Caki2 (cell line): ENCODE data around the gene B3GAT1. TPM values are rescaled to one million over a fixed set of nuclear protein-coding genes. Genes with fewer than 3 reads are reported as not detected.
"Not testable (repeated sequence)": the region's sequence is repeated elsewhere in the genome, so short reads cannot be mapped to it uniquely, and the experiment has no call there.

Source experiments
- DNase-seq: peaks from one replicate; pipeline ENCODE4 v3.0.0-alpha.2; 2015; ENCODE audit warnings: low read depth
- in situ Hi-C: cut with HindIII; loops from 2 replicates; pipeline ENCODE4 v1.10.0; 2016; ENCODE audit warnings: low sequenced_read_pairs, low pct_unique_long_range_greater_than_20kb, mixed read lengths
- total RNA-seq: library from RNA; depleted of rRNA; stranded (reverse); fragments of >200 nt; shearing (Covaris generic); gene quantifications from 2 replicates; pipeline ENCODE4 v1.2.3, GENCODE V29; 2014; ENCODE audit warnings: low replicate concordance

Gene B3GAT1
- total RNA-seq, 1 experiment from 2014 or later, result not detected

DNA sequence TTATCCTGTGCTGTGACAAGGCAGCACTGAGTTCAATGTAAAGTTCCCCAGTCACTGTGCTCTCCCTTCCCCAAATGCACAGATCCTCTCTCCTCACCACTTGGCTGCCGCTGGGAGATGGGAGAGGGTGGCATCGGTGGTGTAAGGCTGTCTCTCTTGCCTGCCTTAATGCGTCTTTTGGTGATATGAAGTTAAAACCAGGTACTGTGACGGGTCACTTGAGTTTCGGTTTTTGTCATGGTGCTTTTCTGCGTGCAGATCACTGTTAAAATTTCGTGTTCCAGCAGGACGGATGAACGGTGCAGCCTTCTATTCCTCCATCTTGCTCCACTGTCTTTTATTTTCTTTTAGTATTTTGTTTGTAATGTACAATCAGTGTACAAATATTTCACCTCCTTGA is 61.7 kb downstream of the B3GAT1 start:
- DNase-seq, result no peak
- in situ Hi-C loops, result no loop called here

DNA sequence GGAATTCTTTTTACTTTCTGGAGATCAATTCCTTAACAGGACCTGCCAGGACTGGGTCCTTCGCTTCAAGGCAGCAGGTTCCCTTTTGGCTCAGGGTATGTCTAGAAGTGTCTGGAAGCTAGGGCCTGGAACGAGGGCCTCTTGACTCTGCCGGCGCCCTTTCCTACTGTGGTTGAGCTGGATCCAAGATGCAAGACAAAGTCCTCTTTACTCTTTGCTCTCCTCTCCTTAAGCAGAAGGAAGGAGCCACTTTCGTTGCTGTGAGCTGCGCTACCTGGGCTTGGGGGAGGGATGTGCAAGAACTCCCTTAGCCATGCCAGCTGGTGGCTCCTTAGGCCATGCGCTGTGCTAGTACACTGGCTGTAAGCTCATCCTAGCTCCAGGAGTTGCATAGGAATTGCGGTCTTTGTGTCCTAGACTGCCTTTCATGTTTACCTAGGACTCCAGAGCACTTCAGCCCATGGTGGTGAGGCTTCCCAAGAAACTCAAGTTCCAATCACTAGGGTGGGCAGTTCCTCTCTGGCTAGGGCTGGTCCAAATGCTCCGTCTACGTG is 62.2 kb downstream of the B3GAT1 start:
- in situ Hi-C loops, result no loop called here
- DNase-seq, result no peak

DNA sequence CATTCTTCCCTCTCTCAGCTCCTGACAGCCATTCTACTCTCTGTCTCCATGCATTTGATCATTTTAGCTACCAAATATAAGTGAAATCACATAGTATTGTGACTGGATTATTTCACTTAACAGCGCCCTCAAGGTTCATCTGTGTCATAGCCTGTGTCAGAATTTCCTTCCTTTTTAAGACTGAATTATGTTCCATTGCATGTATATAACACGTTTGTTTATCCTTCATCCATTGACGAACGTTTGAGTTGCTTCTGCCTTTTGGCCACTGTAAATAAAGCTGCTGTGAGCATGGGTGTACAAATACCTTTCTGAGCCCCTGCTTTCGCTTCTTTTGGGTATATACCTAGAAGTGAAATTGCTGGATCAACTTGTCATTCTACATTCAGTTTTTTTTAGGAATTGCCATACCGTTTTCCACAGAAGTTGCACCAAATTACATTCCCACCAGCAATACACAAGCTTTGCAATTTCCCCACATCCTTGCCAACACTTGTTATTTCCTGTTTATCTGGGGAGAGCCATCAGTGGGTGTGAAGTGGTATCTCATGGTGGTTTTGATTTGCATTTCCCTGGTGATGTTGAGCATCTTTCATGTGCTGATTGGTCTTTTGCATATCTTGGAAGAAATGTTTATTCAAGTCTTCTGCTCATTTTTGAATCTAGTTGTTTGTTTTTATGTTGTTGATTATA is 62.8 kb downstream of the B3GAT1 start:
- DNase-seq, result no peak
- in situ Hi-C loops, result no loop called here

DNA sequence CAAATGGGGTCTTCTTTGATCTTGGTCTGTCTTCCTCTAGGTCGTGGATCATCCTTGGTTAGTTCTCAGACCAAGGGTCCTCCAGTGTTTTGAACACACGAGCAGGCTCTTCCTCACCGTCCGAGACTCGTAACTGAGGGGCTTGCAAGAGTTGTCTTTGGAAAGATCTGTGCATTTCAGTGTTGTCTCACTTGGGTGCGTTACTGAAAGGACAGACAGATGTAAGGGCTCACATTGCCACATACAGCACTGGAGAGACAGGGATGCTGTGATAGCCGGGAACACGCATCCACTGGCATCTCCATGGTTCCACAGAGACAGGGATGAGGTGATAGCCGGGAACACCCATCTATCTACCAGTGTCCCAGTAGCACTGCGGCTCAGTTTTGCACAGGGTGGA is 64.6 kb downstream of the B3GAT1 start:
- DNase-seq, result no peak
- in situ Hi-C loops, result no loop called here

DNA sequence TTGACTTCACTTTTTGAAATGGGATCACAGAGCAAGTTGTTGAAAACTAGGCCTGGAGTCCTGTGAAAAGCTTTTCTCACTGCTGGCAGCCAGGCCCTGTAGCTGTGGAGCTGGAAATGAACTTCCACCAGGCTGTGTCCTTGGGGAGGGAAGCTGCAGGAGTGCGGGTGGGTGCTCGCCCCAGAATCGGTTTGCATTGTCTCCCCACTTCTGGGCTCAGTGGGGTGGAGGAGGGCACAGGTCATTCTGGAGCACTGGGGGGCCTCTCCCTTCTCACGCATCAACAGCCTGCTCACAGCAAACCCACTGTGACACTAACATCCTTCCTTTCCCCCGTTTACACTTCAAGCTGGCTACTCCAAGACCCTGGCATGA is 65.1 kb downstream of the B3GAT1 start:
- in situ Hi-C loops, result no loop called here
- no peak for DNase-seq

DNA sequence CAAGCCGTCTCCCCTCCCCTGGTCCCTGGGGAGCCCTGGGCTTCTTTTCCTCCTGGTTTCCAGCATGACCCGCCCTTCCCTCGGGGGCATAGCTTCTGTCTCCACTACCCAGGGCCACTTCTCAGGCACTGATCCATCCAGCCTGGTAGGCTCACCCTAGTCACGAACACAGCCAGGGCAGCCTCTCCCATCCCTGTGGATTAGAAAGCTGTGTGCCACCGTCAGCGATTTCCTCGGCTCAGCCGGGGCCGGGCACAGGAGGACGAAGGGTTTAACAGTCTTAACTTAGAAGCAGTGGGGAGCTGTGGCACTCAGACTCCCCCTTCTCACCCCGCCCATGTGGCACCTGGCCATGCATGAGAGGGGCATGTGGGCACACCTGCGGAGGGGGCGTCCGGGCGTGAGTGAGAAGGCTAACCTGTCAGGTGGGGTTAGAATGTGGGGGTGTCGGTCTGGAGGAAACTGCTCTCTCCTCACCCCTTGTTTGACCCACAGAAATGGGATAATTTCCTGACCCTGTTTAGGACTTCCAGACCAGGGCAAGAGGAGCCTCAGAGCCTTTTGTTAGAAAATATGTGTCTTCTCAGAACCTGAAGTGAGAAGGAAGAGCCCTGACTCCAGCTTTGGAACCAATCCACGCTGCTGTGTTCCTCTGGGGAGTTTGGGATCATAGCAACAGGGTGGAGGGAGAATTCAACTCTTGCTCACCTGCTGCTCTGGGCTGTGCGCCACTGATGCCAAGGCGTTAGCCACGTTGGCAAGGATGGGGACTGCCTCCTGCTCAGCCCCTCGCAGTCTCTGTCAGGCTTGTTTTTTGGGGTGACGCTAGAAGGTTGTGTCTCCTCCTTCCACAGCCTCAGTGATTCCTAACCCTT is 65.7 kb downstream of the B3GAT1 start:
- in situ Hi-C loops, result no loop called here
- DNase-seq, result no peak

DNA sequence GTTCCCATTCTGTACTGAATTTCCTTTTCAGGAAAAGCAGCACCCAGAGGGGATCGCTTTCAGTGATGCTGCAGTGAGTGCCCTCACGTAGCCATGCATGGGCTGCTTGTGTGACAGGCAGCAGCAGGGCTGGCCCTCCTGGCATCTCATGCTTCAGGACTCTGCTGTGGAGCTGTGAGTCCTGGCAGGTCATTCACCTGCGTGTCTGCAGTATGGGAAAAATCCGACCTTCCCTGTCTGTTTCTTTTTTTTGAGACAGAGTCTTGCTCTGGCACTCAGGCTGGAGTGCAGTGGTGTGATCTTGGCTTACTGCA is 66.8 kb downstream of the B3GAT1 start:
- no peak for DNase-seq
- in situ Hi-C loops, result no loop called here

DNA sequence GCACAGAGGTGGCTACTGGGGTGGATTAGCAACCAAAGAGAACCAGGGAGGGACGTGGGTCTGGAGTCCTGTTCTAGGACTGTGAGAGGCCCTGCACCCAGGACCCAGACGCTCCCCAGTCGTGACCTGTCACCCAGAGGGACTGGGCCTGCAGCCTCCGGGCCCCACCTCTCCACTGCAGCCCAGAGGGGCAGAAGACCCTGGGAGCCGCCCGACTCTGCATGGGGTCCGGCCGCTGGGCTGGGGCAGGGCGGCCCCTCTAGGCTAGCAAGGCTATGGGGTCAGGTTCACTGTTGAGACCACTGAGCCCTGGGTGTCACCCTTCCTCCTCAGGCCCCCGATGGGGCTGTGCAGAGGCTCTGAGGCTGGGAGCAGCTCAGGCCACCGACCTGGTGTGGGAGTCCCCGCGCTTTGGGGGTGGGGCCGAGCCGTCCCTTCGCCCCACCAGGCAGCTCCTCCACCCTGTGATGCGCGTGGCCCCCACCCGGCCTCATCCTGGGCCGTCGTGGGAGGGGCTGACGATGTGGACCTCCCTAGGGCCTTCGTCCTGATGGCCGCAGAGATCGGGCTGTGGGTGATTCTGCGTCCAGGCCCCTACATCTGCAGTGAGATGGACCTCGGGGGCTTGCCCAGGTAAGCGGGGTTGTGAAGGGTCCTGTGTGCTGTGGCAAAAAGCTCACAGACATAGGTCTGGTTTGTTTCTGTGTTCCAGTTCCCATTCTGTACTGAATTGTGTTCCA is 67.4 kb downstream of the B3GAT1 start:
- in situ Hi-C loops, DNase-seq: not testable (repeated sequence)

DNA sequence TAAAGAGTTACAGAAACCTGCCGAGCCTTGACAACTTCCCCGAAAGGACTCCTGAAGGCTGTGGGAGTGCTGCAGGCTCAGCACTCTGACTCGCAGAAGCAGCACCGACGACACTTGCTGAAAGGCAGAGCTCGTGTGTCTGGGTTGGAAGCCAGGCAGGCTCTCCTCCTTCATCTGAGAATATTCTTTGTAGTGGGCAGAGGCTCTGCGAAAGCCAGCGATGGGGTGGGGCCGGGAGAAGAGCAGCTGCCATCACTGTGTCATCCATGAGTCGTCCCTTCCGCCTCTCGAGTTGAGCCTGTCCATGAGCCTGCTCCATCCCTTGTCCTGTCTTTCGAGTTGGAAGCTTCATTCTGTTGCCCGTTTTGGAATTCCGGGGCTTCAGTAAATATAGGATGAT is 68.4 kb downstream of the B3GAT1 start:
- no peak for DNase-seq
- in situ Hi-C loops, result no loop called here

DNA sequence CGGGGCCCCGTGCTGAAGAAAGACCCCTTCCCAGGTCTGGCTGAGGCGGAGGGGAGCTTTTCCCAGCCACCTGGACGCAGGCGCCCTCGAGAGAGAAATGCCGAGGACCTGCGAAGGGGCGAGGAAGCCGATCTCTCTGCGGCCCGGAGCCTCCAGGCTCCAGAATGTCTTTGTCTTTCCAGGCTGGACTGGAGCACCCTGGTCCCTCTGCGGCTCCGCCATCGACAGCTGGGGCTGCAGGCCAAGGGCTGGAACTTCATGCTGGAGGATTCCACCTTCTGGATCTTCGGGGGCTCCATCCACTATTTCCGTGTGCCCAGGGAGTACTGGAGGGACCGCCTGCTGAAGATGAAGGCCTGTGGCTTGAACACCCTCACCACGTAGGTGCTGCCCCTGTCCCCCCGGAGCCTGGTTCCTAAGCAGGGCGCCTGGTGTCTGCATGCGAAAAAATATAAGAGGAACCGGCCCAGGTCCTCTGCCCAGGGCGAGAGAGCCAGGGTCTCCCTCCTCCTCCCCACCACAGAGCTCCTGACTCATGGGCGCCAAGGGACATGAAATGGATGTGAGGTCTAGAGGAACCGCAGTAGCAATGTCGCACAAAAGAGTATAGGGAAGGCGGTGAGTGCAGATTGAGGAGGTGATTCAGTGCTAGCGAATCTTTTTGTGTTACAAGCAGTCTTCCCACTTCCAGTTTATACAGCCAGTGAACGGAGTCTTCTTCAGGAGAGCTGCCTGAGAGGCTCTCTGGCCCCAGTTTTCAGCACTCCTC is 69.3 kb downstream of the B3GAT1 start:
- no peak for DNase-seq
- in situ Hi-C loops, result no loop called here

DNA sequence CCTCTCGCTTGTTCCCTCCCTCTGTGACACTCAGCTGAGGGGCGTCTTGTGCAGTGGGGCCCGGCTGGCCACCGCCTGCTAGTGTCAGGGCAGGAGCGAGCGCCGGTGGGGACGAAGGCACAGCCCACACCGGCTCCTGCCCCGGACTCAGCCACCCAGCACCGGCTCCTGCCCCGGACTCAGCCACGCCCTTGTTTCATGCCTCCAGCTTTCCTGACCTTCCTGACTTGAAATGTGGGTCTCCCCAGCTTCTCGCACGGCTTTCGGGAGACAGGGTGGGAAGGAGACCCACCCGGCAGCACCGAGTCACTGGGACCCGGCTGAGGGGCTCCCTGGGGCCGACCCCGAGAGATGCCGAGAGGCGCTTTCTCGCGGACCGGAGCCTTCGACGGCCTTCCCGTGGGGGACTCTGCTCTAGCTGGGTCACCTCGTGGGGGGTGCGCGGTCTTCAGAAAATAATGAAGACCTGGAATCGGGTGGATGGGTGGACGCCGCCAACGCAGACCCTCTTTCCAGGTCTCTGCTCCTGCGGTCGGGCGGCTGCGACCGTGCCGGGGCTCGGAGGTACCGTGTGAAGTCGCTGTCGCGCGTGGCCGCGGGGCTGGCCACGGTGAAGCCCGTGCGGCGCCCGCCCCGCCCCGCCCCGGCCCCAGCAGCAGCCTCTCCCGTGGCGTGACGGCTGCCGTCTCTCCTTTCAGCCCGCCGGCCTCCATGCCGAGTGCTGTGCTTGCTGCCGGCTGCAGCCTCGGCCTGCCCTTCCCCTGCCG is 70.1 kb downstream of the B3GAT1 start:
- no peak for DNase-seq
- in situ Hi-C loops, result no loop called here

DNA sequence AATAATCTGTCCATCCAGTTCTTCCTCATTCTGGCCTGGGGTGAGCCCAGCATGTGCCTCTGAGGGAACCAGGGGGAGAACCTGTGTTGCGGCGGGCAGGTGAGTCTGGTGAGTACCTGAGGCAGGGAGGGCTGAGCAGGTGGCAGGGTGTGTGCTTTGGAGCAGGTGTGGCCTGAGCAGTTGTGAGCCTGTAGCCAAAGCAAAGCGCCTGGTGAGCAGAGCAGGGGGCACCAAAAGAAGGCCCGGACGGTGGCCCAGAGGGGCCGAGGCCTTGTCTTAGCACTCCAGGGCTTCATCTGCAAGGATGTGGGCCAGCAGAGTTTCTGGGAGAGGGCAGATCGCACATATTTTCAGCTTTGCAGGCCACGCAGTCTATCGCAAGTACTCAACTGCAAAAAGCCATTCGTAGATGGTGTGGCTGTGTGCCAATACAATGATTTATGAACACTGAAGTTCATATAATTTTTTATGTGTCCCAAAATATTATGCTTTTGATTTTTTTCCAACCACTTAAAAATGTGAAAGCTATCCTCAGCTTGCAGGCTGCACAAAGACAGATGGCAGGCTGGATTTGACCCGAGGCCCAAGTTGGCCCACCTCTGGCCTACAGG is 71.6 kb downstream of the B3GAT1 start:
- in situ Hi-C loops, result no loop called here
- no peak for DNase-seq

DNA sequence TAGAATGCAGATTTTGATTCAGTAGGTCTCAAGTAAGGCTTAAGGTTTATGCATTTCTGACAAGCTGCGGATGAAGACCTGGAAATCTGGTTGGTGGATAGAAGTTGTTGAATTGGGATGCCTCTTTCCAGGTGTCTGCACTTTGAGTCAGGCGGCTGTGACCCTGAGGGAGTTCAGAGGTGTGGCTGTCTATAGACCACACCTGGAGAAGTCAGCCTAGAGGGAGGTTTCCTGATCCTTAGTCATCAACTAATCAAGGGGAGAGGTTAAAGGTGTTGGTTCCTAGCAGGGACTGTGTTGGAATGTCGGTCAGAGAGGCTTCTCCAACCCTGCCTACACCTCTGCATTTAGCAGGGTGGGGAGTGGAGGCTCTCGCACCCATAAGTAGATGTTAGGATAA is 72.3 kb downstream of the B3GAT1 start:
- in situ Hi-C loops, result no loop called here

DNA sequence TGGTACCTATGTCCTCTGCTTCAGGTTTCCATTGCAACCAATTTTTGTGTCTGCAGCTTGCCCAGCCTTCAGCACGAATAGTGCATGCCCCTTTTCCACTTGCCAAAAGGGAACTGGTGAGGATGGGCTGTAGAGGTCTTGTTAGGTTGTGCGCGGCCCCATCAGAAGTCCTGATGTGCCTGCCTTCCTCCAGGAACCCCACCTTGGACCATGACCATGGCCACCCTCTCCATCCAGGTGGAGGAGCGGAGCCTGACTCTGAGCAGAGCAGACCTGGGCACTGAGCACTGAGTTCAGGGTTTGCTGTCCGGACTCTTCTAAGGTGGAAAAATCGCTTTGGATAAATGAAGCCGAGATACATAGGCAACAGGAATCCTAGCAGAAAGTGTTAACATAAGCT is 73.4 kb downstream of the B3GAT1 start:
- no peak for DNase-seq
- in situ Hi-C loops, result no loop called here

More for the DNA sequence above, 72.3 kb downstream of the B3GAT1 start:
- DNase-seq, result no peak

DNA sequence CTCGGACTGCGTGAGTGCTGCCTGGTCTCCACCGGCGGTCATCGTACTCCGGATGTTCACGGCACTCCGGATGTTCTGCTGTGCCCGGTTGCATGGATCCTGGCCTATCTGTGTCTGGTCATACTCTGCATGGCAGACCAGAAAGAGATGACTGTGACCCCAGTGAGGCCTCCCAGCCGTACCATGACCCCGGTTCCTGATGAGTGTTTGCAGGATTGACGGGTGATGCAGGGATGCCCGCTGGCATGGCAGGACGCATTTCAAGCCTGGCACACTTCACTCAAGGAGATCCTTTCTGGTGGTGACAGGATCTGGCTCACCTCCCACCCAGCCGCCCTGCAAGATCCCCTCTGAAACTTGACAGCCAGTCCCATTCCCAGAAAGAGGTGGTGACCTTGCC is 74.0 kb downstream of the B3GAT1 start:
- in situ Hi-C loops, result no loop called here
- DNase-seq, result no peak

DNA sequence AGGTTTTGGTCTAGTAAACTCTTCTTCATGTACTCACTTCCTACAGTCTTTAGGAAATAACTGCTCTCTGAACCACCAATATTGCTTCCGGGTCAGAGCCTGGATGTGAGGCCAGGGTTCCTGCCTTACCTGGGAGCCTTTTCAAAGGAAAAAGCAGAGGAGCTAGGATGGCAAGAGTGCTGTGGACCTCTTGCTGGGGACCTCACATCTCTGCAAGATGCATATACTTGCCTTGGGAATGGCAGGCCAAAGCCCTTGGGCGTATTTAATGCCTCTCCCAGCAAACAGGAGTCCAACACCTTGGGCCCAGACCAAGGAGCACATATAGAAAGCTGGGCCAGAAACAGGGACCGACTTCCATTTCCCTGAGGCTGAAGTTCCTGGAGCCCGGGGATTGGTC is 75.0 kb downstream of the B3GAT1 start:
- DNase-seq, result no peak
- in situ Hi-C loops, result no loop called here

DNA sequence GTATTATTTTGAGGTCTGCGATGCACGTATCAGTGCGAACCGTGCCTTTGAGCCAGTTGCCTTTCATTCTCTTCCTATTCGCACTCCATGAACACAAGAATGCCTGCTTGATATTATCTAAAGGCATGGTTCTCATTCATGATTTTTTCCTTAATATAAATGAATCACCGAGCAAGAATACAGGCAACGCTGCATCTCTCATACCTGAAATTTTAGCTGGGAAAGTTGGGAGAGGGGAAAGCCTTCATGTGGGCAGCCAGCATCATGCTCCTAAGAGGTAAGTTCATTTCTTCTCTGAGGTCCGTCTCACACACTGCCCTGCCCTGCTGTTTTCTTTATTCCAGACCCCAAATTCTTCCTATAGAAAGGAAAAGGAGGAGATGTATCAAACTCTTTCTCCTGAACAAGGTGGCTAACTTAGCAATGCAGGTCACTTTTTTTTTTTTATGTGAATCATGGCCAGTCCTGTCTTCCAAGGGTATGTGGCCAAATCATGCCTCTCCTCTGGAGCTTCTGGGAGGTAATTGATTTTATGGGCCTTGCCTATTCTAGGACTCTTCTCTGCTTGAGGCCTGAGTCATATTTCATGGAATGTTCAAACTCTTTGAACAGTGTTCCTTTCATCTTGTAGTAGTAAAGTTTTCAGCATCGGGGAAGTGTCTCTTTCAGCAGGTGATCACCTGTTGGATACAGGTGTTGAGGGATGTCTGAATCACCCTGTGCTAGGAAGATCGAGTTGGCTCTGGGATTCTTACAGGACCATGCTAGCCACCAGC is 77.1 kb downstream of the B3GAT1 start:
- DNase-seq, result no peak
- in situ Hi-C loops, result no loop called here
